NT2/D1 (cell line): ENCODE results near the gene CAMK2A.

Source experiments
- DNase-seq: peaks from one replicate; pipeline ENCODE4 v3.0.0-alpha.2; 2011; ENCODE audit warnings: low read depth, low spot score
- H3K27me3 ChIP-seq: 2 replicates; pipeline ENCODE4 v1.6.0; 2011; ENCODE audit warnings: mild to moderate bottlenecking; ENCODE audit not compliant: insufficient read length, insufficient read depth
- H3K36me3 ChIP-seq: 2 replicates; pipeline ENCODE4 v1.6.1; 2011; ENCODE audit warnings: mild to moderate bottlenecking, low read length, mixed read lengths; ENCODE audit not compliant: insufficient read depth, insufficient read length
- H3K4me1 ChIP-seq: 2 replicates; pipeline ENCODE4 v1.5.1; 2011; ENCODE audit not compliant: insufficient read depth, insufficient read length
- H3K4me3 ChIP-seq: 2 replicates; pipeline ENCODE4 v1.5.1; 2011; ENCODE audit warnings: low read depth; ENCODE audit not compliant: insufficient read length
- H3K9ac ChIP-seq: 2 replicates; pipeline ENCODE4 v1.6.0; 2011; ENCODE audit warnings: low read depth; ENCODE audit not compliant: insufficient read length
- H3K9me3 ChIP-seq: 2 replicates; pipeline ENCODE4 v1.5.1; 2011; ENCODE audit warnings: mild to moderate bottlenecking, low read length; ENCODE audit not compliant: insufficient read depth
- SUZ12 ChIP-seq: IDR thresholded peaks from 2 replicates; pipeline ENCODE4 v1.6.1; 2011; ENCODE audit not compliant: insufficient read length, insufficient read depth; ENCODE audit errors: extremely low read depth
- YY1 ChIP-seq: IDR thresholded peaks from 2 replicates; pipeline ENCODE4 v1.6.1; 2011; ENCODE audit not compliant: insufficient read length, insufficient read depth
- ZNF274 ChIP-seq: IDR thresholded peaks from 2 replicates; pipeline ENCODE4 v1.6.1; 2011; ENCODE audit warnings: mild to moderate bottlenecking, low read depth, low read length

CAMK2A gene

DNA sequence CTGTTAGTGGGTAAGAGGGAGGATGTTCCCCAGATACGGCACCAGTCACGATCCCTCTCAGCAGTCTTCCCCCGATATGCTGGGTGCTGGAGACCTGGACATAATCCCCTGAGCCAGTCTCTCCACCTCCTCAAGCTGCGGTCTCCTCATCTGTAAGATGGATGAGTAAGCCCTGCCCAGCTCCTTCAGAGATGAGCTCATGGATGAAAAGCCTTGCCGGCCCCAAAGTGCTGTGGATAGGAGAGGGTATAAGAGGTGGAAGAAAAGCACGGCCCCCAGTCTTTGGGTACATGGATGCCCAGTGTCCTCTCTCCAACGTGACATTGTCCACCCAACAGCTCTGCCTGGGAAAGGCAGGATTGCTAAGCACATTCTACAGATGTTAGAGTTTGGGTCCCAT is 4.5 kb downstream of the CAMK2A start:
- TF ChIP-seq SUZ12 (no peak), ZNF274 (no peak), YY1 (no peak)
- DNase-seq, result no peak
- H3K9ac ChIP-seq, result no peak overlapping the region
- H3K4me3 ChIP-seq, result no peak overlapping the region
- no peaks in the 10 kb centered on the region for H3K27me3 ChIP-seq
- no peaks in the 10 kb centered on the region for H3K9me3 ChIP-seq
- no peaks in the 10 kb centered on the region for H3K36me3 ChIP-seq
- peaks cover 5% of the 10 kb centered on the region for H3K4me1 ChIP-seq

DNA sequence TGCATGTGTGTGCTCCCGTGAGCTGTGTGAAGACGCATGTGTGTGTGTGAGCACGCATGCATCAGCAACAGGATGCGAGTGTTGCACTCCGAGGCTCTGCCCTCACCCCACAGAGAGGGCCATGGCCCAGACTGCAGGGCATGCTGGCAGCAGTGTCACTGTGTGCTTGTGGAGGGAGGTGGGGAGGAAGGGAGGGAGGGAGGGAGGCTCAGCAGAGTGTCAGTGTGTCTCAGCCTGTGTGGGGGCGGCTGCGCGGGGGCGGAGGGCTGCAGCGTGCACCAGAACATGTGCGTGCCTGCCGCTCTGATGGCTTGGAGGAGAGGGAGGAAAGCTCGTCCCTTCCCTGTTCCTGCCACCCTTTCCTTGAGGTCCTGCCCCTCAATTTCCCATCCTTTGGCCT is 5.3 kb downstream of the CAMK2A start:
- TF ChIP-seq ZNF274 (no peak), YY1 (no peak), SUZ12 (no peak)
- no peaks in the 10 kb centered on the region for H3K27me3 ChIP-seq
- no peak for DNase-seq
- no peak overlapping the region for H3K9ac ChIP-seq
- no peak overlapping the region for H3K4me3 ChIP-seq
- H3K4me1 ChIP-seq, result peaks cover 9% of the 10 kb centered on the region
- no peaks in the 10 kb centered on the region for H3K36me3 ChIP-seq
- no peaks in the 10 kb centered on the region for H3K9me3 ChIP-seq

DNA sequence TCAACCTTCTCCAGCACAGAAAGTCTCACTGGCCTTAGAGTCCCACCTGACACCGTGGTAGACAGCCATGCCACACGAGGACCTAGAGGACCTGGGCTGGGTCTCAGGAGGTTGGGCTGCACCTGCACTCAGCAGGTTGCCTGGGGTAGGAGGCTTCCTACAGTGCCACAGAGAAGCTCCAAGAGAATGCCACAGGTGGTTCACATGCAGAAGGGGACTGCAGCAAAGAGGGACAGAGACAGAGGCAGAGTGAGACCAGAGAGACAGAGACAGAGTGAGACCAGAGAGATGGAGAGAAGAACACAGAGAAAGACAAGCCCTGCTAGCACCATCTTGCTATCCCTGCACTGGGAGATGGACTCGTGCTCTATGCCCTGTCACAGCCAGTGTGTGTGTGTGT is 5.7 kb downstream of the CAMK2A start:
- H3K4me3 ChIP-seq, result no peak overlapping the region
- no peak overlapping the region for H3K9ac ChIP-seq
- H3K36me3 ChIP-seq, result no peaks in the 10 kb centered on the region
- TF ChIP-seq ZNF274, result no peak
- TF ChIP-seq YY1, result no peak
- no peak for TF ChIP-seq SUZ12
- no peak for DNase-seq
- no peaks in the 10 kb centered on the region for H3K27me3 ChIP-seq
- H3K9me3 ChIP-seq, result no peaks in the 10 kb centered on the region
- peaks cover 9% of the 10 kb centered on the region for H3K4me1 ChIP-seq

DNA sequence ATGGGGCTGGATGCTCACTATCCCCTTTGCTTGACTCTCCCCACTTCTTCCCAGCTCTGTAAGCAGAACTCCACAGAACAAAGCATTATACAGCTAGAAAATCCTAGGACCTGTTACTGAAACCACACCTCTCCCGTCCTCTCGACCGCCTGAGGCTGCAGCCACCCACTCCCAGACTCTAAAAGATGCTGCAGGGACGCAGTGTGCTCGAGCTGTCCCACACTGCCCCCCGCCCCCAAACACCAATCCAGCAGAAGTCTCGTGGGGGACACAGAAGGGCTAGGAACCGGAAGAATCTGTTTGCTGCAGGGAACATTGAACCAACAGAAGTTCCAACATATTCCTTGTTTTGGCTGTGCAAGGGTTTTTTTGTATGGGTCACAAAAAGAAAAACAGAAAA is 7.6 kb downstream of the CAMK2A start:
- Histone ChIP-seq H3K9me3 (no peaks in the 10 kb centered on the region), H3K9ac (no peak overlapping the region), H3K4me1 (peaks cover 14% of the 10 kb centered on the region), H3K4me3 (no peak overlapping the region), H3K27me3 (no peaks in the 10 kb centered on the region), H3K36me3 (no peaks in the 10 kb centered on the region)
- DNase-seq, result no peak
- TF ChIP-seq YY1 (no peak), ZNF274 (no peak), SUZ12 (no peak)

DNA sequence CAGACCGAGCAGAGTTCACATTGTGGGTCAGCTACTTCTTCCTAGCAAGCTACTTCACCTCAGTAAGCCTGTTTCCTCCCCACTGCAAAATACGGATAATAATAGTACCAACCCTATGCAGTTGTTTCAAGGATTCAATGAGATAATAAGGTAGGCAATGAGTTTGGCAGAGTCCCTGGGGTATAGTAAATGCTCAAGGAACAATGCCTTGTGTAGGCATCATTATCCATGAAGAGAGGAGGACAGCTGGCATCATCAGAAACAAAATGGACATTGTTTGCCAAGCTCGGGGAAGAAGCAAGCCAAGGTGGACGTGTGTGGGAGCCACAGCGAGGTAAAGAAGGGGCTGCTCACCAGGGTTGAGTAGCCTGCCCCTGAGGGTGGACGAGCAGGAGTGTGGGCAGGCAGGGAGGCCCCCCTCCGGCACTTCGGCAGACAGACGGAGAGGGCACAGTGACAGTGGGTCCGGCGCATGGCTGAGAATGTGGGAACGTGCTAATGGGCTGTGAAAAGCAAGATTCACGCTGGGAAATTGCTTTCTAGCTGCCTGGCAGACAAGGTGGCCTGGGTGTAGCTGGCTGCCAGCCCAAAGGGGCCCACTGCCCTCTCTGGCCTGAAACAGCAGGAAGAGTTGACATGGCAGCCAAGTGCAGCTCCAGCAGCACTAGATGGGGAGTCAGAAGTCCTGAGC is 10.1 kb downstream of the CAMK2A start:
- TF ChIP-seq YY1, result no peak
- no peak for TF ChIP-seq SUZ12
- TF ChIP-seq ZNF274, result no peak
- Histone ChIP-seq H3K27me3 (no peaks in the 10 kb centered on the region), H3K36me3 (no peaks in the 10 kb centered on the region), H3K9ac (no peak overlapping the region), H3K4me1 (peaks cover 13% of the 10 kb centered on the region), H3K9me3 (no peaks in the 10 kb centered on the region), H3K4me3 (no peak overlapping the region)
- DNase-seq, result no peak

DNA sequence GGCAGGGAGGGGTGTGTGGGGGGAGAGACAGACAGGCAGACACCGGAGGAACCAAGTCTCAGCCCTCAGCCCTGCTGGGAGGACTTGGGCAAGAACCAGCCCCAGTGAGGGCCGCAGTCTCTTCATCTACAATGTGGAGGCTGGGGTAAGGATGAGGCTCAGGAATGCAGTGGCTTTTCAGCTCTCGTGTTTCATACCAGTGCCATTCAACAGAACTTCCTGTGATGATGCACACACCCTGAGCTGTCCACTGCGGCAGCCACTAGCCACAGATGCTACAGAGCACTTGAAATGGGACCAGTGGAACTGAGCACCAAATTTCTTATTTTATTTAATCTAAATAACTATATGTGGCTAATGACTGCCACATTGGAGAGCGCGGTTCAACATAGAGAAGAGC is 10.7 kb downstream of the CAMK2A start:
- Histone ChIP-seq H3K9me3 (no peaks in the 10 kb centered on the region), H3K36me3 (no peaks in the 10 kb centered on the region), H3K4me3 (no peak overlapping the region), H3K4me1 (peaks cover 13% of the 10 kb centered on the region), H3K9ac (no peak overlapping the region), H3K27me3 (no peaks in the 10 kb centered on the region)
- TF ChIP-seq YY1, result no peak
- no peak for DNase-seq

DNA sequence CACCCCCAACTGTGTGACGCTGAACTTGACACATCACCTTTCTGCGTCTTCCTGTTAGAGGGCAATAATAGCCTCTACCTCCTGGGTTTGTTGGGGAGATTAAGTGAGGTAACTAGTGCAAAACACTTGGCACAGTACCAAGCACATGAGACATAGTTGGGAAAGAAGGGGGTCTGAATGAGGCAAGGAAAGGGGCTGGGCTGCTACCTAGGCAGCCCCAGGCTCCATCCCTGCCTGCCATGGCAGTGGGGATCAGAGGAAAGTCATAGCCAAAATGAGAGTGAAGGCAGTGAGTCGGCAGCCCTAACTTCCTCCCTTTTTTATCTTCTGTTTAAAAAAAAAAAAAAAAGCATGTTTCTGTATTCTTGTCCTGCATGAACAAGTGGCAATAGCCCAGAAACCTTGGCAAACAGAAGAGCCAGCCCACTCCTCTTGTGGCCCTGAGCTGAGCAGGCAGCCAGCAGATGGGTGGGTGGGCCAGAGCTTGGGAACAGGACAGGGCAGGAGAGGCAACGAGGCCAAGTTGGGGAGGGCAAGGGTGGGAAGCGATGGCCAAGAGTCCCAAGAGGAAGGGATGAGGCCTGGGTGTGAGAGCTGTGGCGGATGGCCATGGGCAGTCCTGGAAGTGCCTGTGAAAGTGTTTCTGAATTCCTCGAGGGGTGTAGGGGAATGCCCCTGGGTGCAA is 11.4 kb downstream of the CAMK2A start:
- Histone ChIP-seq H3K4me3 (no peak overlapping the region), H3K36me3 (no peaks in the 10 kb centered on the region), H3K9ac (no peak overlapping the region), H3K27me3 (no peaks in the 10 kb centered on the region), H3K4me1 (peaks cover 13% of the 10 kb centered on the region), H3K9me3 (no peaks in the 10 kb centered on the region)
- DNase-seq, result no peak
- no peak for TF ChIP-seq ZNF274
